GM12864 (cell line): ENCODE measurements around the gene UGT1A4.

Source experiments
- DNase-seq: peaks from one replicate; pipeline ENCODE4 v3.0.0-alpha.2; 2011; ENCODE audit warnings: low read depth
- H3K4me3 ChIP-seq: 2 replicates; pipeline ENCODE4 v1.5.1; 2011; ENCODE audit warnings: mild to moderate bottlenecking, low read depth, low read length, control low read depth
- TF ChIP-seq, protein P1 (sequence below): IDR thresholded peaks from 2 replicates; pipeline ENCODE4 v1.5.1; 2011; ENCODE audit warnings: low read depth, mild to moderate bottlenecking, moderate library complexity, low read length, control low read depth, inconsistent platforms; ENCODE audit errors: missing control alignments

Gene UGT1A4

DNA sequence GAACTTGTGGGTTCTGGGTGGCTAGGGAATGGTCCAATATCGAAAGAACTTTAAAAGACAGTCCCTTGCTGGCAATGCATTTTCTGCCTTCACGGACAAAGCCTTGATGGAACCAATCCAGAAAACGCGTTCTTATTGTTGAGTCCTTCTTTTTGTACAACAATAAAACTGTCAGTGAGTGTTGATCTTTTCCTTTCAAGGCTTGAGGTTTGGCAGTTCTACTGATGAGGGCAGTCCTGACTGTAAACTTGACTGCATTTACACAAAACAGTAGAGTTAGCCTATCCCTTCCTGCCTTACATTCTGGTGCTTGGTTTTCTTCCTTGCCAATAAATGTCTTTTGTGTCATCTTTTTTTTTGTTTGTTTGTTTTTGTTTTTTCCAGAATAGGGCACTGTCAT lies 39.3 kb upstream of the UGT1A4 start:
- TF ChIP-seq, protein P1, sequence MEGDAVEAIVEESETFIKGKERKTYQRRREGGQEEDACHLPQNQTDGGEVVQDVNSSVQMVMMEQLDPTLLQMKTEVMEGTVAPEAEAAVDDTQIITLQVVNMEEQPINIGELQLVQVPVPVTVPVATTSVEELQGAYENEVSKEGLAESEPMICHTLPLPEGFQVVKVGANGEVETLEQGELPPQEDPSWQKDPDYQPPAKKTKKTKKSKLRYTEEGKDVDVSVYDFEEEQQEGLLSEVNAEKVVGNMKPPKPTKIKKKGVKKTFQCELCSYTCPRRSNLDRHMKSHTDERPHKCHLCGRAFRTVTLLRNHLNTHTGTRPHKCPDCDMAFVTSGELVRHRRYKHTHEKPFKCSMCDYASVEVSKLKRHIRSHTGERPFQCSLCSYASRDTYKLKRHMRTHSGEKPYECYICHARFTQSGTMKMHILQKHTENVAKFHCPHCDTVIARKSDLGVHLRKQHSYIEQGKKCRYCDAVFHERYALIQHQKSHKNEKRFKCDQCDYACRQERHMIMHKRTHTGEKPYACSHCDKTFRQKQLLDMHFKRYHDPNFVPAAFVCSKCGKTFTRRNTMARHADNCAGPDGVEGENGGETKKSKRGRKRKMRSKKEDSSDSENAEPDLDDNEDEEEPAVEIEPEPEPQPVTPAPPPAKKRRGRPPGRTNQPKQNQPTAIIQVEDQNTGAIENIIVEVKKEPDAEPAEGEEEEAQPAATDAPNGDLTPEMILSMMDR = no peak
- DNase-seq = no peak
- H3K4me3 ChIP-seq = no peak overlapping the region

DNA sequence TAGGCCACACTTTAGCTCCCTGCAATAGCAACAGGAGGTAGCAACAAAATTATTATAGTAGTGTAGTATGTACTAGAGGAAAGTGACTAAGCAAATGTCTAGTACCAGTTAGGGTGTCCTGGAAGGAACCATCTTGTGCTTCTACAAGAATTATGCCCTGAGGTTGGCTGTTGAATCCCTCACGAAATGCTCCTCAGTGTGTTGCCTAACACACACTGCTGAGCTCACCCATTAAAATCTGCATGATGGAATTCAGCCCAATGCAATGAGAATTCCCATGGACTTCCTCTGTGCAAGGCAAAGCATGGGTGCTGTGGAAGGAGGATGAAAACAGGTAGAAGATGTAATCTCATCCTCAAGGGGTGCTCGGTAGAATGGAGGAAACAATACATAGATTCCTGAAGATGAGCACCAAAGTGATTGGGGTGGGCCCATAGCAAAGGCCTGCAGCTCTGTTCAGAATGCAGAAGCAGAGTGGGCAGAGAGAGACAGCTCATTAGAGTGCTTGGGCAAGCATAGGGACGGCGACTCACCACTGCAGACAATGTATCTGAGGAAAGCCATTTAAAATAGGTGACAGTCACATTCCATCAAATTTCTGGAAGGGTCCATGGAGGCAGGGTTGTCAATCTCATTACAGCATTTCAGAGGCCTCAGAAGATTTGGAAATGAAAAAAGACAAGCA lies 38.0 kb upstream of the UGT1A4 start:
- H3K4me3 ChIP-seq = no peak overlapping the region
- TF ChIP-seq, protein P1 = no peak
- DNase-seq = no peak

GRCh38 chr2:233681521-233682099 lies 36.9 kb upstream of the UGT1A4 start, which contains the start of gene UGT1A7:
TSS of gene UGT1A7 (plus strand) at chr2:233681901. CDS start at chr2:233681938, 37 bp downstream.
- TF ChIP-seq, protein P1 = no peak
- H3K4me3 ChIP-seq = no peak within 1 kb of the TSS
- DNase-seq = no peak

DNA sequence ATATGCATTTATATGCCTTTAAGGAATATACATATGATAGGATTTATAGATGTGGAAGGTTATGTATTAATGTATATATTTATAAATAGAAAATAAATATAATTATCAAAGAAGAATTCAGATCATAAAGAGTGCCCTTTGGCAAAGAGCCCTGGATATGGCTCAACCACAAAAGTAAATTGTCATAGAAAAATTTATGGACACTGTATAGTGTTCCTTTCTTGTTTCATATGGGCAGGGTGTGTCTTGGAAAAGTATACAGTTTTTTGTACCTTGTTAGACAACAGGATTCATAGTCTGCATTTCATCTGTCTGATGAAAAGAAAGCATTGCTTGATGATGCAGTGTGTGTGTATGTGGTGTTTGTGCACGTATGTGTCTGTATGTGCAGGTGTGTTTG lies 33.9 kb upstream of the UGT1A4 start:
- DNase-seq = no peak
- H3K4me3 ChIP-seq = no peak overlapping the region
- TF ChIP-seq, protein P1 = no peak

DNA sequence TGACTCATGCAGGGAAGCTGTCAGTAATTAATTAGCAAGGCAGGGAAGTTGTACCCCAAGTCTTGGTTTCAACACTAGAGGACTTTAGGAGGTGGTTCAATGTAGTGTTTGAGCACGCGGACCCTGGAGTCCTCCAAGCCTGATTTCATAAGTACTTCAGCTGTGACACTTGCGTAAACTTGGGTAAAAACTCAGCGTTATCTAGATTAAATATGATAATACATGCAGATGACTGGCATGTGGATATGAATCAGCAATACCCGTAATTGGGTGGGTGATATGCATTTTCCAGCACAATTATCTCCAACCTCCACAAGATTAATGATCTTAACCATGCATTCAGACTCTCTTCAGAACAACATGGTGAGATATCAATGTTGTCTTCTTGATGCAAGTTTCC lies 31.6 kb upstream of the UGT1A4 start:
- no peak overlapping the region for H3K4me3 ChIP-seq
- no peak for DNase-seq
- TF ChIP-seq, protein P1 = no peak

- TF ChIP-seq, protein P1 = no peak
- DNase-seq = no peak
- no peak overlapping the region for H3K4me3 ChIP-seq
Observed at GRCh38 chr2:233688341-233688740, 30.2 kb upstream of the UGT1A4 start.

GRCh38 chr2:233689031-233689430 lies 29.5 kb upstream of the UGT1A4 start:
- no peak overlapping the region for H3K4me3 ChIP-seq
- TF ChIP-seq, protein P1 = no peak
- DNase-seq = no peak
